SK-N-SH treated with all-trans-retinoic acid at 6 μM for 48 hours (cell line): ENCODE data around the gene SLC6A16.

Experiments used
- ATAC-seq: fragments of 200-7000 bp; cut with Tn5 transposase; 3 replicates; pipeline ENCODE4 v1.9.1; 2020; ENCODE audit warnings: mild to moderate bottlenecking, moderate library complexity
- ARNTL ChIP-seq: fragments of 450-650 bp; formaldehyde crosslinking; IDR thresholded peaks from 2 replicates; pipeline ENCODE4 v1.5.0; 2020; ENCODE audit warnings: low read depth, mild to moderate bottlenecking, moderate library complexity, borderline replicate concordance
- ESRRG ChIP-seq: fragments of 250-450 bp; sonication (Bioruptor Pico); IDR thresholded peaks from 2 replicates; pipeline ENCODE4 v1.6.1; 2021; ENCODE audit warnings: mild to moderate bottlenecking
- GLIS3 ChIP-seq: fragments of 250-450 bp; sonication (Bioruptor Pico); IDR thresholded peaks from 2 replicates; pipeline ENCODE4 v1.5.0; 2020; ENCODE audit warnings: mild to moderate bottlenecking, moderate library complexity
- ISL1 ChIP-seq: fragments of 250-450 bp; sonication (Bioruptor Pico); IDR thresholded peaks from 2 replicates; pipeline ENCODE4 v2.1.2; 2022; ENCODE audit warnings: mild to moderate bottlenecking, moderate library complexity
- OSR1 ChIP-seq: fragments of 250-450 bp; sonication (Bioruptor Pico); IDR thresholded peaks from 2 replicates; pipeline ENCODE4 v1.8.0; 2022; ENCODE audit warnings: moderate library complexity, mild to moderate bottlenecking, inconsistent platforms
- PPARA ChIP-seq: fragments of 250-450 bp; sonication (Bioruptor Pico); IDR thresholded peaks from 2 replicates; pipeline ENCODE4 v1.5.0; 2020; ENCODE audit warnings: mild to moderate bottlenecking, borderline replicate concordance
- RARB ChIP-seq: fragments of 250-450 bp; sonication (Bioruptor Pico); IDR thresholded peaks from 2 replicates; pipeline ENCODE4 v1.8.0; 2021; ENCODE audit warnings: mild to moderate bottlenecking, moderate library complexity
- TSHZ2 ChIP-seq: fragments of 250-450 bp; sonication (Bioruptor Pico); IDR thresholded peaks from 2 replicates; pipeline ENCODE4 v1.5.0; 2020; ENCODE audit warnings: mild to moderate bottlenecking, moderate library complexity
- ZFP30 ChIP-seq: fragments of 450-650 bp; formaldehyde crosslinking; IDR thresholded peaks from 2 replicates; pipeline ENCODE4 v1.5.0; 2022; ENCODE audit warnings: mild to moderate bottlenecking, moderate library complexity
- ZNF565 ChIP-seq: fragments of 450-650 bp; formaldehyde crosslinking; conservative IDR thresholded peaks from 2 replicates; pipeline ENCODE4 v1.5.0; 2020; ENCODE audit warnings: low read depth, mild to moderate bottlenecking, moderate library complexity
- ZNF70 ChIP-seq: fragments of 450-650 bp; formaldehyde crosslinking; IDR thresholded peaks from 2 replicates; pipeline ENCODE4 v1.5.0; 2020; ENCODE audit warnings: mild to moderate bottlenecking, moderate library complexity
- TF ChIP-seq, protein P1 (sequence below): fragments of 250-450 bp; sonication (Bioruptor Pico); IDR thresholded peaks from 2 replicates; pipeline ENCODE4 v1.8.0; 2021; ENCODE audit warnings: low read depth, mild to moderate bottlenecking, moderate library complexity, borderline replicate concordance
- TF ChIP-seq, protein P2 (sequence below): fragments of 250-450 bp; sonication (Bioruptor Pico); IDR thresholded peaks from 2 replicates; pipeline ENCODE4 v1.5.1; 2020; ENCODE audit warnings: low read depth, mild to moderate bottlenecking, moderate library complexity
- TF ChIP-seq, protein P3 (sequence below): fragments of 250-450 bp; sonication (Bioruptor Pico); IDR thresholded peaks from 2 replicates; pipeline ENCODE4 v1.8.0; 2020; ENCODE audit warnings: mild to moderate bottlenecking, moderate library complexity, borderline replicate concordance

SLC6A16 gene

DNA sequence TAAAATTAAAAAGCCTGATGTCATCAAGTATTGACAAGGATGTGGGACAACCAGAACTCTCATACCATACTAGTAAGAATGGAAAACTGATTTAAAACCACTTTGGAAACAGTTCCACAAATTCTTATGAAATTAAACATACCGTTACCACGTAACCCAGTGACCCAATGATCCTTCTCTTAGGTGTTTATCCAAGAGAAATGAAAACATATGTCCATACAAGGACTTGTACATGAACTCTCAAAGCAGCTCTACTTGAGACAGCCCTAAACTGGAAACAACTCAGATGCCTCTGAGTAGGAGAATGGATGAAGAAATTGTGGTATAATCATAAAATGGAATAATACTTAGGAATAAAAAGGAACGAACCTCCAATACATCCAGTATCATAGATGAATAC, 27.6 kb downstream of the SLC6A16 start:
- no peak for TF ChIP-seq ZFP30 (CRISPR knock-in tag)
- no peak for TF ChIP-seq GLIS3 (CRISPR knock-in tag)
- TF ChIP-seq RARB (CRISPR knock-in tag) = no peak
- no peak for TF ChIP-seq TSHZ2 (CRISPR knock-in tag)
- TF ChIP-seq ZNF565 (CRISPR knock-in tag) = no peak
- TF ChIP-seq, all 23 proteins: peak for 0
- no peak for ATAC-seq

DNA sequence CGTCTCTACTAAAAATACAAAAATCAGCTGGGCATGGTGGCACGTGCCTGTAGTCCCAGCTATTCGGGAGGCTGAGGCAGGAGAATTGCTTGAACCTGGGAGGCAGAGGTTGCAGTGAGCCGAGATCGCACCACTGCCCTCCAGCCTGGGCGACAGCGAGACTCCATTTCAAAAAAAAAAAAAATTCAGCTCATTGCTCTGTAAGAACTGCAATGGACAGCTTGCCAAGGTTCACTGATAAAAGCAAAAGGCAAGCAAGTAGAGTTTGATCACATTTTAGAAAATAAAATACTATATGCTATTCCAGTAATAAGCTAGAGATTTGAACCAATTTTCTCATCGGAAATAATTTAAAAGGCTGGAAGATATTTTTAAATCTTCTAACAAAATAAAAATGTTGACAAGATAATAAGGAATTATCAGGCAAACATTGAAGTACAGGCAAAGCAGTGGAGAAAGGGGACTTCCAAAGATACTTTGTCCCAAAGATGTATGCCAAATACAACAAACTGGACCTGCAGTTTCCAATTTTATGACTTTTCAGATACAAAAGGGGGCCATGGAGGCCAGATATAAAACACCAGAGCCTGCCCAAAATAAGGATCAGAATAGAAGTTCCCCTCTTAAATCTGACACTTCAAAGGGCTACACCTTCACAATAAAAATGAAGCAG, 29.6 kb downstream of the SLC6A16 start:
- ATAC-seq = no peak
- TF ChIP-seq, protein P1, sequence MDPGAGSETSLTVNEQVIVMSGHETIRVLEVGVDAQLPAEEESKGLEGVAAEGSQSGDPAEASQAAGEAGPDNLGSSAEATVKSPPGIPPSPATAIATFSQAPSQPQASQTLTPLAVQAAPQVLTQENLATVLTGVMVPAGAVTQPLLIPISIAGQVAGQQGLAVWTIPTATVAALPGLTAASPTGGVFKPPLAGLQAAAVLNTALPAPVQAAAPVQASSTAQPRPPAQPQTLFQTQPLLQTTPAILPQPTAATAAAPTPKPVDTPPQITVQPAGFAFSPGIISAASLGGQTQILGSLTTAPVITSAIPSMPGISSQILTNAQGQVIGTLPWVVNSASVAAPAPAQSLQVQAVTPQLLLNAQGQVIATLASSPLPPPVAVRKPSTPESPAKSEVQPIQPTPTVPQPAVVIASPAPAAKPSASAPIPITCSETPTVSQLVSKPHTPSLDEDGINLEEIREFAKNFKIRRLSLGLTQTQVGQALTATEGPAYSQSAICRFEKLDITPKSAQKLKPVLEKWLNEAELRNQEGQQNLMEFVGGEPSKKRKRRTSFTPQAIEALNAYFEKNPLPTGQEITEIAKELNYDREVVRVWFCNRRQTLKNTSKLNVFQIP (CRISPR knock-in tag) = no peak
- TF ChIP-seq GLIS3 (CRISPR knock-in tag) (no peak), ZNF70 (CRISPR knock-in tag) (no peak), TSHZ2 (CRISPR knock-in tag) (no peak)

GRCh38 chr19:49294401-49294800, 30.6 kb downstream of the SLC6A16 start:
- ATAC-seq = no peak
- no peak for TF ChIP-seq TSHZ2 (CRISPR knock-in tag)
- no peak for TF ChIP-seq ZNF565 (CRISPR knock-in tag)
- no peak for TF ChIP-seq ESRRG (CRISPR knock-in tag)
- TF ChIP-seq, protein P2, sequence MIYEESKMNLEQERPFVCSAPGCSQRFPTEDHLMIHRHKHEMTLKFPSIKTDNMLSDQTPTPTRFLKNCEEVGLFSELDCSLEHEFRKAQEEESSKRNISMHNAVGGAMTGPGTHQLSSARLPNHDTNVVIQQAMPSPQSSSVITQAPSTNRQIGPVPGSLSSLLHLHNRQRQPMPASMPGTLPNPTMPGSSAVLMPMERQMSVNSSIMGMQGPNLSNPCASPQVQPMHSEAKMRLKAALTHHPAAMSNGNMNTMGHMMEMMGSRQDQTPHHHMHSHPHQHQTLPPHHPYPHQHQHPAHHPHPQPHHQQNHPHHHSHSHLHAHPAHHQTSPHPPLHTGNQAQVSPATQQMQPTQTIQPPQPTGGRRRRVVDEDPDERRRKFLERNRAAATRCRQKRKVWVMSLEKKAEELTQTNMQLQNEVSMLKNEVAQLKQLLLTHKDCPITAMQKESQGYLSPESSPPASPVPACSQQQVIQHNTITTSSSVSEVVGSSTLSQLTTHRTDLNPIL (CRISPR knock-in tag) = no peak
- no peak for TF ChIP-seq GLIS3 (CRISPR knock-in tag)
- TF ChIP-seq, protein P1 (CRISPR knock-in tag) = no peak
- TF ChIP-seq ISL1 (CRISPR knock-in tag) = no peak
- TF ChIP-seq OSR1 = no peak
- TF ChIP-seq PPARA (CRISPR knock-in tag) = no peak
- TF ChIP-seq ARNTL = no peak
- no peak for TF ChIP-seq ZNF70 (CRISPR knock-in tag)
- TF ChIP-seq, protein P3, sequence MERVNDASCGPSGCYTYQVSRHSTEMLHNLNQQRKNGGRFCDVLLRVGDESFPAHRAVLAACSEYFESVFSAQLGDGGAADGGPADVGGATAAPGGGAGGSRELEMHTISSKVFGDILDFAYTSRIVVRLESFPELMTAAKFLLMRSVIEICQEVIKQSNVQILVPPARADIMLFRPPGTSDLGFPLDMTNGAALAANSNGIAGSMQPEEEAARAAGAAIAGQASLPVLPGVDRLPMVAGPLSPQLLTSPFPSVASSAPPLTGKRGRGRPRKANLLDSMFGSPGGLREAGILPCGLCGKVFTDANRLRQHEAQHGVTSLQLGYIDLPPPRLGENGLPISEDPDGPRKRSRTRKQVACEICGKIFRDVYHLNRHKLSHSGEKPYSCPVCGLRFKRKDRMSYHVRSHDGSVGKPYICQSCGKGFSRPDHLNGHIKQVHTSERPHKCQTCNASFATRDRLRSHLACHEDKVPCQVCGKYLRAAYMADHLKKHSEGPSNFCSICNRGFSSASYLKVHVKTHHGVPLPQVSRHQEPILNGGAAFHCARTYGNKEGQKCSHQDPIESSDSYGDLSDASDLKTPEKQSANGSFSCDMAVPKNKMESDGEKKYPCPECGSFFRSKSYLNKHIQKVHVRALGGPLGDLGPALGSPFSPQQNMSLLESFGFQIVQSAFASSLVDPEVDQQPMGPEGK (CRISPR knock-in tag) = no peak
